HepG2 (cell line): ENCODE measurements around the gene SPATA25. TPM values are rescaled to one million over a fixed set of nuclear protein-coding genes. Genes with fewer than 3 reads are reported as not detected.

Experiments
- ATAC-seq: fragments of 200-7000 bp; cut with Tn5 transposase; 3 replicates; pipeline ENCODE4 v1.9.1; 2020; ENCODE audit warnings: mild to moderate bottlenecking, moderate library complexity
- BruUV-seq: library from RNA; stranded (reverse); fragments of 400-500 nt; replicated peaks from 2 replicates; lab custom pipeline; 2021; lab: Mats Ljungman, UMichigan
- CTCF ChIA-PET: fragments of 300-600 bp; formaldehyde crosslinking; extraction: SDS; loops from one replicate; lab custom pipeline; 2021; ENCODE audit warnings: low total read pairs, inconsistent platforms, low intra/inter-chr PET ratio; lab: Yijun Ruan, JAX
- POLR2A ChIA-PET: fragments of 350-600 bp; sonication (Branson Sonifier 250); formaldehyde crosslinking; loops from one replicate; lab custom pipeline; 2020; ENCODE audit warnings: antibody characterized with exemption, inconsistent platforms; lab: Yijun Ruan, JAX
- DNase-seq: peaks from one replicate; pipeline ENCODE4 v3.0.0-alpha.2; 2015; ENCODE audit warnings: low spot score
- FAIRE-seq: peaks from 3 replicates; lab custom pipeline; 2011; peaks lifted over from hg19 to GRCh38; lab: Jason Lieb, UNC
- H2AFZ ChIP-seq: one replicate; pipeline ENCODE4 v1.6.1; 2011; ENCODE audit warnings: low read length, inconsistent platforms
- H3K27ac ChIP-seq: fragments of 300-600 bp; 3 replicates; pipeline ENCODE4 v1.8.0; 2011; ENCODE audit warnings: mixed run types, mild to moderate bottlenecking, mixed read lengths, low read length, inconsistent platforms; ENCODE audit not compliant: insufficient read depth; ENCODE audit errors: extremely low read length
- H3K27me3 ChIP-seq, 2 experiments: fragments of 200-600 bp in 1 of 2; 2 replicates in 1 of 2; 3 replicates in 1 of 2; pipeline versions ENCODE4 v1.6.0 to v1.8.0; 2011; ENCODE audit warnings: low read length in 2 of 2, mild to moderate bottlenecking in 2 of 2, moderate library complexity in 2 of 2, inconsistent platforms in 1 of 2; ENCODE audit not compliant: insufficient read depth in 2 of 2, control insufficient read depth in 1 of 2
- H3K36me3 ChIP-seq, 2 experiments: fragments of 200-600 bp in 1 of 2; replicated peaks in 1 of 2; 2 replicates in 1 of 2; 3 replicates in 1 of 2; pipeline versions ENCODE4 v1.5.1 to v1.8.0; 2011; ENCODE audit warnings: low read length in 2 of 2, inconsistent platforms in 1 of 2; ENCODE audit not compliant: insufficient read depth in 2 of 2, control insufficient read depth in 1 of 2
- H3K4me1 ChIP-seq: 2 replicates; pipeline ENCODE4 v1.5.1; 2012; ENCODE audit warnings: low read length, inconsistent platforms; ENCODE audit not compliant: insufficient read depth
- H3K4me2 ChIP-seq: 2 replicates; pipeline ENCODE4 v1.6.0; 2011; ENCODE audit warnings: low read depth, low read length, inconsistent platforms
- H3K4me3 ChIP-seq, 3 experiments: fragments of 200-600 bp in 1 of 3; sonication (generic), shearing (Covaris generic) in 1 of 3; replicated peaks in 1 of 3; 2 replicates each; pipeline ENCODE4 v1.5.1; 2011 to 2016; ENCODE audit warnings: low read length in 3 of 3, inconsistent platforms in 2 of 3, low read depth in 2 of 3, mild to moderate bottlenecking in 2 of 3, control low read depth in 1 of 3, mixed read lengths in 1 of 3; ENCODE audit not compliant: insufficient read depth in 1 of 3
- H3K79me2 ChIP-seq: one replicate; pipeline ENCODE4 v1.6.1; 2011; ENCODE audit warnings: low read length, inconsistent platforms; ENCODE audit not compliant: insufficient read depth
- H3K9ac ChIP-seq: 2 replicates; pipeline ENCODE4 v1.6.0; 2011; ENCODE audit warnings: mild to moderate bottlenecking, low read depth, low read length, inconsistent platforms; ENCODE audit not compliant: insufficient read depth
- H3K9me3 ChIP-seq: 2 replicates; pipeline ENCODE4 v1.5.1; 2012; ENCODE audit warnings: mild to moderate bottlenecking, low read length
- H4K20me1 ChIP-seq: 2 replicates; pipeline ENCODE4 v1.6.0; 2011; ENCODE audit warnings: inconsistent platforms, mild to moderate bottlenecking, low read length, moderate library complexity; ENCODE audit not compliant: insufficient read depth
- CBX2 ChIP-seq, 2 experiments: fragments of 200-600 bp in 1 of 2; sonication (generic); formaldehyde crosslinking in 1 of 2; IDR thresholded peaks; 2 replicates each; pipeline versions ENCODE4 v1.7.0 to v1.8.1; 2018 to 2022; ENCODE audit warnings: low read depth in 2 of 2, low read length in 1 of 2, mild to moderate bottlenecking in 1 of 2, missing genetic modification reagents in 1 of 2
- CEBPB ChIP-seq: IDR thresholded peaks from 2 replicates; pipeline ENCODE4 v1.6.1; 2011; ENCODE audit warnings: low read depth, low read length, improper control_type of control experiment, borderline replicate concordance
- FOXK1 ChIP-seq: sonication (generic); formaldehyde crosslinking; IDR thresholded peaks from 2 replicates; pipeline ENCODE4 v1.4.0; 2020; ENCODE audit warnings: low read depth, missing genetic modification reagents, borderline replicate concordance
- GTF3A ChIP-seq: sonication (generic); formaldehyde crosslinking; conservative IDR thresholded peaks from 2 replicates; pipeline ENCODE4 v1.4.0; 2020; ENCODE audit warnings: mild to moderate bottlenecking, missing genetic modification reagents
- HOXA3 ChIP-seq: sonication (generic); formaldehyde crosslinking; IDR thresholded peaks from 2 replicates; pipeline ENCODE4 v1.5.0; 2020; ENCODE audit warnings: missing genetic modification reagents
- KLF13 ChIP-seq: sonication (generic); formaldehyde crosslinking; IDR thresholded peaks from 2 replicates; pipeline ENCODE4 v1.4.0; 2020; ENCODE audit warnings: mild to moderate bottlenecking, missing genetic modification reagents
- MXD3 ChIP-seq: IDR thresholded peaks from 2 replicates; pipeline ENCODE4 v1.6.1; 2016; ENCODE audit warnings: mild to moderate bottlenecking, missing biosample characterization, missing genetic modification reagents
- NCOA5 ChIP-seq: sonication (generic); formaldehyde crosslinking; IDR thresholded peaks from 2 replicates; pipeline ENCODE4 v1.4.0; 2020; ENCODE audit warnings: missing genetic modification reagents
- PBX3 ChIP-seq: sonication (generic); formaldehyde crosslinking; IDR thresholded peaks from 2 replicates; pipeline ENCODE4 v1.8.1; 2023; ENCODE audit warnings: missing genetic modification reagents, inconsistent platforms, borderline replicate concordance
- TCF12 ChIP-seq, 2 experiments: fragments of 450-650 bp in 1 of 2; sonication (generic) in 1 of 2; formaldehyde crosslinking in 1 of 2; IDR thresholded peaks; 2 replicates each; pipeline versions ENCODE4 v1.6.1 to v1.8.0; 2017 to 2022; ENCODE audit warnings: antibody characterized with exemption in 1 of 2, mild to moderate bottlenecking in 1 of 2, missing genetic modification reagents in 1 of 2, moderate library complexity in 1 of 2
- TOPORS ChIP-seq: sonication (generic); formaldehyde crosslinking; IDR thresholded peaks from 2 replicates; pipeline ENCODE4 v1.8.0; 2023; ENCODE audit warnings: mild to moderate bottlenecking, missing genetic modification reagents
- ZBTB39 ChIP-seq: sonication (generic); formaldehyde crosslinking; IDR thresholded peaks from 2 replicates; pipeline ENCODE4 v1.5.0; 2020; ENCODE audit warnings: missing genetic modification reagents
- ZBTB4 ChIP-seq: sonication (generic); formaldehyde crosslinking; IDR thresholded peaks from 2 replicates; pipeline ENCODE4 v1.4.0; 2020; ENCODE audit warnings: missing genetic modification reagents, mild to moderate bottlenecking, borderline replicate concordance
- ZFP1 ChIP-seq: IDR thresholded peaks from 2 replicates; pipeline ENCODE4 v1.6.1; 2016
- ZFY ChIP-seq: sonication (generic); formaldehyde crosslinking; IDR thresholded peaks from 2 replicates; pipeline ENCODE4 v1.4.0; 2020; ENCODE audit warnings: missing genetic modification reagents
- ZNF160 ChIP-seq: sonication (generic); formaldehyde crosslinking; IDR thresholded peaks from 2 replicates; pipeline ENCODE4 v1.8.0; 2022; ENCODE audit warnings: mild to moderate bottlenecking, inconsistent platforms, missing genetic modification reagents
- ZNF761 ChIP-seq: sonication (generic); formaldehyde crosslinking; conservative IDR thresholded peaks from 2 replicates; pipeline ENCODE4 v1.4.0; 2020; ENCODE audit warnings: mild to moderate bottlenecking, missing genetic modification reagents
- WGBS: methylation state at CpG from one replicate; pipeline ENCODE4 v1.1.6; 2017; ENCODE audit warnings: low lambda C conversion rate; 5-methylcytosine and 5-hydroxymethylcytosine counted together
- in situ Hi-C: cut with HindIII; loops from 2 replicates; pipeline ENCODE4 v1.10.0; 2017; ENCODE audit warnings: low pct_unique_long_range_greater_than_20kb; ENCODE audit not compliant: extremely low pct_ligation_motif_present
- intact Hi-C: fragments of 100-400 bp; cut with micrococcal nuclease; formaldehyde crosslinking; loops from one replicate; pipeline ENCODE4 v1.10.0; 2022; ENCODE audit not compliant: unreplicated experiment
- polyA plus RNA-seq, 8 experiments: library from polyadenylated mRNA; depleted of rRNA in 3 of 8; stranded (reverse) in 7 of 8; unstranded in 1 of 8; fragments of >200 nt; fragmentation: Illumina TruSeq in 4 of 8; extraction: Trizol in 4 of 8; gene quantifications; 2 replicates each; pipeline versions ENCODE4 v1.2.1 to v1.2.3, GENCODE V29; 2011 to 2016; ENCODE audit warnings: low read depth in 4 of 8, missing spikeins in 1 of 8, mixed read lengths in 1 of 8; ENCODE audit not compliant: insufficient read depth in 1 of 8
- total RNA-seq, 5 experiments: library from RNA; depleted of rRNA; stranded (reverse); fragments of >200 nt; fragmentation: Illumina TruSeq; extraction: Trizol; gene quantifications; 2 replicates each; pipeline ENCODE4 v1.2.3, GENCODE V29; 2016; ENCODE audit warnings: low read depth in 1 of 5

The SPATA25 gene
- total and polyA plus RNA-seq, 2 of the 13 experiments (the other 11 are each of a cell fraction or from before 2014, with no cell fraction given) = 4.8 to 7.6 TPM

GRCh38 chr20:45913116-45913515 lies 25.7 kb upstream of the SPATA25 start:
- peaks cover 0 to 8% of the 10 kb centered on the region in 2 experiments; a peak in 3 of 5 replicates for H3K27me3 ChIP-seq
- no peaks in the 10 kb centered on the region for H3K9me3 ChIP-seq
- ATAC-seq = no peak
- no TSS peak for BruUV-seq
- intact Hi-C loops = no loop called here
- H3K27ac ChIP-seq = no peak overlapping the region
- H3K4me3 ChIP-seq = no peak overlapping the region
- H3K9ac ChIP-seq = no peak overlapping the region
- no peaks in the 10 kb centered on the region for H3K79me2 ChIP-seq
- H2AFZ ChIP-seq = no peak overlapping the region
- no peak overlapping the region for H3K4me2 ChIP-seq
- H3K4me1 ChIP-seq = peaks cover 65% of the 10 kb centered on the region
- H3K36me3 ChIP-seq = no peaks in the 10 kb centered on the region
- no peak for TF ChIP-seq ZFP1 (CRISPR knock-in tag)
- no peak for TF ChIP-seq ZNF761
- TF ChIP-seq MXD3 (CRISPR knock-in tag) = no peak
- no peak for TF ChIP-seq ZBTB39 (CRISPR knock-in tag)
- no peak for TF ChIP-seq TCF12 (IDR thresholded peaks at IDR 0.05)
- TF ChIP-seq TCF12 (CRISPR knock-in tag; IDR thresholded peaks at IDR 0.05) = no peak
- no peak for TF ChIP-seq ZBTB4 (CRISPR knock-in tag)
- no peak for TF ChIP-seq ZNF160 (CRISPR knock-in tag)
- TF ChIP-seq FOXK1 (CRISPR knock-in tag) = no peak
- TF ChIP-seq GTF3A (CRISPR knock-in tag) = no peak
- TF ChIP-seq ZFY (CRISPR knock-in tag) = no peak
- TF ChIP-seq HOXA3 (CRISPR knock-in tag) = no peak
- TF ChIP-seq CEBPB = no peak
- TF ChIP-seq NCOA5 (CRISPR knock-in tag) = no peak
- TF ChIP-seq PBX3 (CRISPR knock-in tag) = no peak
- no peak for TF ChIP-seq CBX2 (IDR thresholded peaks at IDR 0.05; ENCODE audit: low read depth, low read length)
- TF ChIP-seq CBX2 (CRISPR knock-in tag; IDR thresholded peaks at IDR 0.05; ENCODE audit: low read depth) = no peak
- TF ChIP-seq KLF13 (CRISPR knock-in tag) = no peak
- no peak for TF ChIP-seq TOPORS (CRISPR knock-in tag)
- TF ChIP-seq, all 625 proteins: peak for 0
- no peak for DNase-seq
- FAIRE-seq = no peak
- ChIA-PET POLR2A (interaction anchor here (1.3 kb wide), 1 partner anchor 11 kb away, joined by 3 read pairs; no protein-coding TSS in a partner anchor), CTCF (no interaction called here)
- in situ Hi-C loops = no loop called here
- H4K20me1 ChIP-seq = no peaks in the 10 kb centered on the region
- WGBS = 73% methylated on average over 5 of the region's 5 CpGs
